Esophagus squamous epithelium (tissue), 5 donors: Measurements from ENCODE around the gene LRP11. TPM values are rescaled to one million over a fixed set of nuclear protein-coding genes. Genes with fewer than 3 reads are reported as not detected.
A peak's percentile ranks its signal among the peaks of the same experiment; 100 is the strongest.
"Not testable (repeated sequence)": the region's sequence is repeated elsewhere in the genome, so short reads cannot be mapped to it uniquely, and the experiment has no call there.

Source experiments
- DNase-seq: peaks from one replicate; lab custom pipeline; 2025; lab: John Stamatoyannopoulos, UW
- H3K27ac ChIP-seq, 4 donors: fragments of 200-600 bp; sonication (generic); one replicate each; pipeline ENCODE4 v1.5.1; 2016 to 2019; ENCODE audit warnings: mild to moderate bottlenecking in 1 of 4
- H3K27me3 ChIP-seq, 4 donors: fragments of 200-600 bp; sonication (generic); 1 replicate in 3 of 4; 2 replicates in 1 of 4; pipeline versions ENCODE4 v1.5.1 to v1.6.0; 2017 to 2021; ENCODE audit warnings: antibody characterized with exemption in 1 of 4
- H3K36me3 ChIP-seq, 3 donors: fragments of 200-600 bp; sonication (generic); one replicate each; pipeline ENCODE4 v1.5.1; 2016 to 2019
- H3K4me1 ChIP-seq, 3 donors: fragments of 200-600 bp; sonication (generic); one replicate each; pipeline ENCODE4 v1.5.1; 2017 to 2019
- H3K4me3 ChIP-seq, 4 donors: fragments of 200-600 bp; sonication (generic); 1 replicate in 3 of 4; 2 replicates in 1 of 4; pipeline ENCODE4 v1.5.1; 2016 to 2019; ENCODE audit warnings: mild to moderate bottlenecking in 2 of 4, moderate library complexity in 1 of 4
- H3K9me3 ChIP-seq, 3 donors: fragments of 200-600 bp; sonication (generic); one replicate each; pipeline ENCODE4 v1.5.1; 2016 to 2019
- POLR2A ChIP-seq, 4 donors: fragments of 450-650 bp; IDR thresholded peaks; one replicate each; pipeline ENCODE4 v1.6.1; 2017; ENCODE audit warnings: antibody characterized with exemption in 4 of 4, mild to moderate bottlenecking in 4 of 4, moderate library complexity in 3 of 4
- WGBS, 2 donors: methylation state at CpG; one replicate each; pipeline ENCODE4 v1.1.5; 2018; 5-methylcytosine and 5-hydroxymethylcytosine counted together
- intact Hi-C: fragments of 100-400 bp; cut with DNase I; formaldehyde crosslinking; loops from one replicate; pipeline ENCODE4 v1.15.0; 2022
- total RNA-seq, 4 donors: library from RNA; depleted of rRNA; stranded (reverse); fragments of >200 nt; gene quantifications; one replicate each; pipeline ENCODE4 v1.1.0, GENCODE V29; 2016
- TF ChIP-seq, protein P1 (sequence below), 6 experiments: fragments of 450-650 bp in 4 of 6; fragments of 200-600 bp in 2 of 6; sonication (generic) in 2 of 6; IDR thresholded peaks; one replicate each; pipeline ENCODE4 v1.5.1; 2016 to 2019; ENCODE audit warnings: antibody characterized with exemption in 6 of 6, mild to moderate bottlenecking in 4 of 6, moderate library complexity in 4 of 6
- donor health status: DM: yes; HTN: yes; CAD: no.

LRP11 gene
- total RNA-seq, 4 donors from 2014 or later, result 40.2 to 74.9 (median 58.4) TPM

DNA sequence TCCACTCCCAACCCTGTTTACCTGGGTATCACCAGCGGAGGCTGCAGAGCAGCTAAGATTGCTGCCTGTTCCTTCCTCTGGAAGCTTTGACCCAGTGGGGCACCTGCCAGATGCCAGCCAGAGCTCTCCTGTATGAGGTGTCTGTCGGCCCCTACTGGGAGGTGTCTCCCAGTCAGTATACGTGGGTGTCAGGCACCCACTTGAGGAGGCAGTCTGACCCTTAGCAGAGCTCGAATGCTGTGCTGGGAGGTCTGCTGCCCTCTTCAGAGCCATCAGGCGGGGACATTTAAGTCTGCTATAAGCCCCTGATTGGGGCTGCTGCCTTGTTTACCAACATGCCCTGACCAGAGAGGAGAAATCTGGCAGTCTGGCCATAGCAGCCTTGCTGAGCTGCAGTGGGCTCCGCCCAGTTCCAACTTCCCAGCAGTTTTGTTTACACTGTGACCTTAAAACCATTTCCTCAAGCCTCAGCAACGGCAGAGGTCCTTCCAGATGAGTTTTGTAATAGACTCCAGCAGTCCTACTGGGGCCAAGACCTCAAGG, 31.0 kb upstream of the LRP11 start:
- DNase-seq, result no peak
- intact Hi-C loops, result no loop called here
- Histone ChIP-seq H3K4me3 (peak overlapping the region in 3 of 4 donors; percentile 5 to 43 (median 23)), H3K27ac (peak overlapping the region; percentile 88 to 95 (median 91)), H3K9me3 (no peaks in the 10 kb centered on the region), H3K27me3 (no peaks in the 10 kb centered on the region), H3K4me1 (peaks cover 47 to 72% (median 57%) of the 10 kb centered on the region in 3 donors), H3K36me3 (peaks cover 0 to 1% (median 0%) of the 10 kb centered on the region in 3 donors)
- 33 to 39% methylated on average over 2 to 3 of the region's 7 CpGs for WGBS, 2 donors
- no peak for TF ChIP-seq POLR2A (IDR thresholded peaks at IDR 0.05)
- TF ChIP-seq, protein P1, sequence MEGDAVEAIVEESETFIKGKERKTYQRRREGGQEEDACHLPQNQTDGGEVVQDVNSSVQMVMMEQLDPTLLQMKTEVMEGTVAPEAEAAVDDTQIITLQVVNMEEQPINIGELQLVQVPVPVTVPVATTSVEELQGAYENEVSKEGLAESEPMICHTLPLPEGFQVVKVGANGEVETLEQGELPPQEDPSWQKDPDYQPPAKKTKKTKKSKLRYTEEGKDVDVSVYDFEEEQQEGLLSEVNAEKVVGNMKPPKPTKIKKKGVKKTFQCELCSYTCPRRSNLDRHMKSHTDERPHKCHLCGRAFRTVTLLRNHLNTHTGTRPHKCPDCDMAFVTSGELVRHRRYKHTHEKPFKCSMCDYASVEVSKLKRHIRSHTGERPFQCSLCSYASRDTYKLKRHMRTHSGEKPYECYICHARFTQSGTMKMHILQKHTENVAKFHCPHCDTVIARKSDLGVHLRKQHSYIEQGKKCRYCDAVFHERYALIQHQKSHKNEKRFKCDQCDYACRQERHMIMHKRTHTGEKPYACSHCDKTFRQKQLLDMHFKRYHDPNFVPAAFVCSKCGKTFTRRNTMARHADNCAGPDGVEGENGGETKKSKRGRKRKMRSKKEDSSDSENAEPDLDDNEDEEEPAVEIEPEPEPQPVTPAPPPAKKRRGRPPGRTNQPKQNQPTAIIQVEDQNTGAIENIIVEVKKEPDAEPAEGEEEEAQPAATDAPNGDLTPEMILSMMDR (IDR thresholded peaks at IDR 0.05), result no peak

DNA sequence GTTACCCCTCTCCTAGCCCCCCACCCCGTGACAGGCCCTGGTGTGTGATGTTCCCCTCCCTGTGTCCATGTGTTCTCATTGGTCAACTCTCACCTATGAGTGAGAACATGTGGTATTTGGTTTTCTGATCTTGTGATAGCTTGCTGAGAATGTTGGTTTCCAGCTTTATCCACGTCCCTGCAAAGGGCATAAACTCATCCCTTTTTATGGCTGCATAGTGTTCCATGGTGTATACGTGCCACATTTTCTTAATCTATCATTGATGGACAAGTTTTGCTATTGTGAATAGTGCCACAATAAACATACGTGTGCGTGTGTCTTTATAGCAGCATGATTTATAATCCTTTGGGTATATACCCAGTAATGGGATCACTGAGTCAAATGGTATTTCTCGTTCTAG, 27.7 kb upstream of the LRP11 start:
- H3K4me3 ChIP-seq, H3K27ac ChIP-seq, DNase-seq, intact Hi-C loops, H3K27me3 ChIP-seq, H3K9me3 ChIP-seq: not testable (repeated sequence)
- Histone ChIP-seq H3K36me3 (peaks cover 0 to 14% (median 0%) of the 10 kb centered on the region in 3 donors), H3K4me1 (peaks cover 34 to 70% (median 41%) of the 10 kb centered on the region in 3 donors)
- WGBS, 2 donors, result 76 to 80% methylated on average over 6 of the region's 6 CpGs

DNA sequence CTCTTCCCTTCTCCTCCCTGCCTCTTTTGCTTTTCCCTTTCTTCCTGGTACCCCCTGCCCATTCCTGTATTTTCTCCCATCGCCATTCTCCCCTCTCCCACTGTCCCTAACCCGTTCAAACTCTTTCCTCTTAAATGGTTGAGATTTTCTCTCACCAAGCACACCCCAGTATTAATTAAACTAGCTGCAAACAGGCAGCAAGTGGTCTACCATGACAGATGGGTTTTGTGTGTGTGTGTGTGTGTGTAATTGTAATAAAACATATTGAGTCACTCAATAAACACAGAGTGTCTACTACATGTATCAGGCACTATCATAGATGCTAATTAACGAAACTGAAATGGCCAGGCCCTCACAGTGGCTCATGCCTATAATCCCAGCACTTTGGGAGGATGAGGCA, 27.1 kb upstream of the LRP11 start:
- WGBS, 2 donors, result 46 to 51% methylated on average over 3 of the region's 3 CpGs
- Histone ChIP-seq H3K27ac (peak overlapping the region; percentile 61 to 71 (median 68)), H3K27me3 (no peaks in the 10 kb centered on the region), H3K36me3 (peaks cover 0 to 14% (median 0%) of the 10 kb centered on the region in 3 donors), H3K4me1 (peaks cover 30 to 70% (median 35%) of the 10 kb centered on the region in 3 donors), H3K9me3 (no peaks in the 10 kb centered on the region), H3K4me3 (no peak overlapping the region)
- no peak for DNase-seq
- TF ChIP-seq, protein P1 (IDR thresholded peaks at IDR 0.05), result no peak
- TF ChIP-seq POLR2A (IDR thresholded peaks at IDR 0.05), result no peak
- intact Hi-C loops, result no loop called here

DNA sequence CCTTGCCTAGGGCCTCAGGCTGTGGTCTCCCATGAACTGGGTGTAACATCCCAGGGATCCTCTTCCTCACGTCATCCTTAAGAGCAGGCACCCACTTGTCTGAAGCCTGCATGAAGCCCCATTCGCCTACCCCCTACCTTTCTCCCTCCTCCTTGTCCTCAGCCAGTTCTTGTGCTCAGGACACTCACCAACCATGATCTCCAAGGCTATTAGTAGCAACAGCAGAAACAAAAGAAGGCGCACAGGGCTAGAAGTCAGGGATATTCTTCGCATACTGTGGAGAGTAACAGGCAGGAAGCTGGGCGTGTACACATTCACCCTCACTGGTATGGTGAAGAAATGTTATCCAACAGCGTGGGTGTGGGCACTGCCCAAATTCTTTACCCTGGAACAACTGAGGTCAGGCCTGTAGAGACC, 26.5 kb upstream of the LRP11 start:
- 33 to 64% methylated on average over 4 to 6 of the region's 6 CpGs for whole genome bisulfite sequencing, 2 donors
- H3K27ac ChIP-seq, result peak overlapping the region; percentile 61 to 71 (median 68)
- TF ChIP-seq POLR2A (IDR thresholded peaks at IDR 0.05), result no peak
- TF ChIP-seq, protein P1 (IDR thresholded peaks at IDR 0.05), result no peak
- no peaks in the 10 kb centered on the region for H3K27me3 ChIP-seq
- no peak overlapping the region for H3K4me3 ChIP-seq
- no peak for DNase-seq
- H3K4me1 ChIP-seq, result peaks cover 24 to 64% (median 29%) of the 10 kb centered on the region in 3 donors
- intact Hi-C loops, result no loop called here
- H3K36me3 ChIP-seq, result peaks cover 0 to 14% (median 0%) of the 10 kb centered on the region in 3 donors
- H3K9me3 ChIP-seq, result no peaks in the 10 kb centered on the region

DNA sequence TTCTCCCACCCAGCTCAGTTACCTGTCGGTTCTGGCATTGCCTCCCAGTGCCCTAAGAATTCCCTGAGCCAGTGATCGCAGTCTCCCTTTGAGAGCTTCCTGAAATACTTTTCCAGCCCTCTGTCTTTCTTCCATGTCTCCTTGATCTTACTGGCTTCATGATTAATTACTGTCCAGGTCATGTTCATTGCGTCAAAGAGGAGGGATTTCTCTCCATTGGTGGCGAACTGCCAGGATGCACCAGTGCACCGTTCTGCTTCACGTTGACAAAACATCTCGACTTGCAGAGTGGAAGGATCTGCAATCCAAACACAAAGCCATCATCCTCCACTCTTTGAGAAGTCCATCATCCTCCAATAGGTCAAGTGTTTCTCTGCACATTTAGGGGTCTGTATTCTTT, 25.2 kb upstream of the LRP11 start:
- 59 to 81% methylated on average over 5 to 7 of the region's 7 CpGs for WGBS, 2 donors
- intact Hi-C loops, result no loop called here

More for the DNA sequence above, 25.2 kb upstream of the LRP11 start:
- peaks cover 15 to 57% (median 18%) of the 10 kb centered on the region in 3 donors for H3K4me1 ChIP-seq
- DNase-seq, result no peak
- peaks cover 0 to 14% (median 0%) of the 10 kb centered on the region in 3 donors for H3K36me3 ChIP-seq
- no peak overlapping the region for H3K4me3 ChIP-seq
- TF ChIP-seq, protein P1 (IDR thresholded peaks at IDR 0.05), result no peak
- no peak for TF ChIP-seq POLR2A (IDR thresholded peaks at IDR 0.05)
- no peaks in the 10 kb centered on the region for H3K27me3 ChIP-seq
- H3K27ac ChIP-seq, result peak overlapping the region in 3 of 4 donors; percentile 77 to 81 (median 78)
- H3K9me3 ChIP-seq, result no peaks in the 10 kb centered on the region
